H9 (cell line): ENCODE data around the gene ZNF837. TPM values are rescaled to one million over a fixed set of nuclear protein-coding genes. Genes with fewer than 3 reads are reported as not detected.

Experiments
- DNase-seq: peaks from one replicate; pipeline ENCODE4 v3.0.0-alpha.2; 2017
- H2AFZ ChIP-seq: one replicate; pipeline ENCODE4 v1.6.1; 2013; ENCODE audit warnings: mild to moderate bottlenecking, low read length, control low read depth, moderate library complexity
- H2AK5ac ChIP-seq: 2 replicates; pipeline ENCODE4 v1.6.1; 2013; ENCODE audit warnings: low read length, control low read depth, mixed read lengths; ENCODE audit not compliant: insufficient read length
- H2BK120ac ChIP-seq: one replicate; pipeline ENCODE4 v1.6.1; 2013; ENCODE audit warnings: low read depth, mild to moderate bottlenecking, low read length, control low read depth, inconsistent platforms; ENCODE audit not compliant: poor library complexity, severe bottlenecking
- H2BK12ac ChIP-seq: 2 replicates; pipeline ENCODE4 v1.6.1; 2013; ENCODE audit warnings: low read length, control low read depth, mixed read lengths, low read depth; ENCODE audit not compliant: insufficient read length
- H2BK15ac ChIP-seq: 2 replicates; pipeline ENCODE4 v1.6.1; 2013; ENCODE audit warnings: low read depth, low read length, control low read depth
- H2BK20ac ChIP-seq: one replicate; pipeline ENCODE4 v1.6.1; 2013; ENCODE audit warnings: low read depth, mild to moderate bottlenecking, low read length, control low read depth, inconsistent platforms; ENCODE audit not compliant: poor library complexity, severe bottlenecking
- H2BK5ac ChIP-seq: 2 replicates; pipeline ENCODE4 v1.6.1; 2013; ENCODE audit warnings: low read length, control low read depth, mixed read lengths; ENCODE audit not compliant: insufficient read length
- H3K14ac ChIP-seq: 2 replicates; pipeline ENCODE4 v1.6.1; 2013; ENCODE audit warnings: low read length, control low read depth; ENCODE audit not compliant: insufficient read depth
- H3K18ac ChIP-seq: 2 replicates; pipeline ENCODE4 v1.6.1; 2013; ENCODE audit warnings: low read depth, mild to moderate bottlenecking, mixed read lengths, low read length, control low read depth; ENCODE audit not compliant: insufficient read length
- H3K23ac ChIP-seq: 2 replicates; pipeline ENCODE4 v1.6.1; 2013; ENCODE audit warnings: low read length, control low read depth, mixed read lengths, low read depth; ENCODE audit not compliant: insufficient read length
- H3K23me2 ChIP-seq: 2 replicates; pipeline ENCODE4 v1.6.1; 2013; ENCODE audit warnings: low read depth, mild to moderate bottlenecking, mixed read lengths, low read length, control low read depth; ENCODE audit not compliant: insufficient read length, poor library complexity, severe bottlenecking
- H3K27ac ChIP-seq: 2 replicates; pipeline ENCODE4 v1.5.1; 2013; ENCODE audit warnings: low read length, control low read depth, mixed read lengths, low read depth; ENCODE audit not compliant: insufficient read length
- H3K27me3 ChIP-seq: 2 replicates; pipeline ENCODE4 v1.6.1; 2013; ENCODE audit warnings: low read length, control low read depth, inconsistent platforms; ENCODE audit not compliant: insufficient read depth
- H3K4ac ChIP-seq: 2 replicates; pipeline ENCODE4 v1.6.1; 2013; ENCODE audit warnings: low read depth, mild to moderate bottlenecking, control low read depth, inconsistent platforms, low read length, moderate library complexity
- H3K4me1 ChIP-seq: 2 replicates; pipeline ENCODE4 v1.6.1; 2013; ENCODE audit warnings: low read length, control low read depth, inconsistent platforms; ENCODE audit not compliant: insufficient read depth
- H3K4me2 ChIP-seq: 2 replicates; pipeline ENCODE4 v1.6.1; 2013; ENCODE audit warnings: low read length, control low read depth, mixed read lengths; ENCODE audit not compliant: insufficient read length, insufficient read depth
- H3K56ac ChIP-seq: 2 replicates; pipeline ENCODE4 v1.6.1; 2013; ENCODE audit warnings: low read depth, mild to moderate bottlenecking, mixed read lengths, low read length, control low read depth; ENCODE audit not compliant: insufficient read length
- H3K79me1 ChIP-seq: 2 replicates; pipeline ENCODE4 v1.6.1; 2013; ENCODE audit warnings: low read depth, mild to moderate bottlenecking, moderate library complexity, low read length, control low read depth, inconsistent platforms; ENCODE audit not compliant: insufficient read depth, poor library complexity, severe bottlenecking
- H3K79me2 ChIP-seq: 2 replicates; pipeline ENCODE4 v1.6.1; 2013; ENCODE audit warnings: low read length, control low read depth, inconsistent platforms; ENCODE audit not compliant: insufficient read depth
- H3K9ac ChIP-seq: 2 replicates; pipeline ENCODE4 v1.6.1; 2013; ENCODE audit warnings: low read length, control low read depth, mixed read lengths; ENCODE audit not compliant: insufficient read length; ENCODE audit errors: extremely low read depth
- H3K9me3 ChIP-seq: one replicate; pipeline ENCODE4 v1.6.1; 2013; ENCODE audit warnings: low read depth, low read length, inconsistent platforms; ENCODE audit not compliant: control insufficient read depth
- H3T11ph ChIP-seq: one replicate; pipeline ENCODE4 v1.6.1; 2013; ENCODE audit warnings: mild to moderate bottlenecking, low read length, control low read depth, inconsistent platforms
- H4K20me1 ChIP-seq: one replicate; pipeline ENCODE4 v1.6.1; 2013; ENCODE audit not compliant: control insufficient read depth, insufficient read length, insufficient read depth
- H4K5ac ChIP-seq: 2 replicates; pipeline ENCODE4 v1.6.1; 2013; ENCODE audit warnings: low read depth, mild to moderate bottlenecking, mixed read lengths, low read length, control low read depth; ENCODE audit not compliant: insufficient read length
- H4K8ac ChIP-seq: replicated peaks from 2 replicates; pipeline ENCODE4 v1.6.1; 2013; ENCODE audit warnings: low read length, control low read depth, mixed read lengths, low read depth; ENCODE audit not compliant: insufficient read length
- H4K91ac ChIP-seq: 2 replicates; pipeline ENCODE4 v1.6.1; 2013; ENCODE audit warnings: low read depth, mild to moderate bottlenecking, moderate library complexity, mixed read lengths, low read length, control low read depth; ENCODE audit not compliant: insufficient read length
- H3K27ac Mint-ChIP-seq, 3 experiments: 2 replicates in 2 of 3; 3 replicates in 1 of 3; pipeline ENCODE4 v1.8.0; 2020 to 2021; ENCODE audit warnings: mixed read lengths in 3 of 3, mild to moderate bottlenecking in 1 of 3, moderate library complexity in 1 of 3
- H3K27me3 Mint-ChIP-seq: 2 replicates; pipeline ENCODE4 v1.8.0; 2021; ENCODE audit warnings: low read depth, mild to moderate bottlenecking, moderate library complexity, mixed read lengths
- H3K36me3 Mint-ChIP-seq, 3 experiments: 2 replicates in 2 of 3; 3 replicates in 1 of 3; pipeline ENCODE4 v1.8.0; 2020 to 2021; ENCODE audit warnings: low read depth in 3 of 3, mixed read lengths in 3 of 3; ENCODE audit not compliant: insufficient read depth in 1 of 3
- H3K4me1 Mint-ChIP-seq, 2 experiments: 2 replicates each; pipeline ENCODE4 v1.8.0; 2020; ENCODE audit warnings: mixed read lengths in 2 of 2
- H3K4me3 Mint-ChIP-seq, 2 experiments: 2 replicates in 1 of 2; 3 replicates in 1 of 2; pipeline ENCODE4 v1.8.0; 2020 to 2021; ENCODE audit warnings: mild to moderate bottlenecking in 2 of 2, mixed read lengths in 2 of 2, moderate library complexity in 1 of 2
- H3K9me3 Mint-ChIP-seq, 2 experiments: 2 replicates in 1 of 2; 3 replicates in 1 of 2; pipeline ENCODE4 v1.8.0; 2020; ENCODE audit warnings: mild to moderate bottlenecking in 2 of 2, mixed read lengths in 2 of 2, moderate library complexity in 1 of 2
- CTCF ChIP-seq: fragments of 200-600 bp; sonication (generic); conservative IDR thresholded peaks from 3 replicates; pipeline ENCODE4 v1.8.0; 2021; ENCODE audit warnings: antibody characterized with exemption, mild to moderate bottlenecking
- WGBS: extraction: QIAGEN DNeasy Blood & Tissue Kit; methylation state at CpG from one replicate; pipeline ENCODE4 v1.1.7; 2013; ENCODE audit warnings: missing lambda C conversion rate, low lambda C conversion rate, mixed read lengths; ENCODE audit not compliant: insufficient read length; ENCODE audit errors: extremely low coverage; 5-methylcytosine and 5-hydroxymethylcytosine counted together
- total RNA-seq: library from RNA; stranded (reverse); gene quantifications from 2 replicates; pipeline ENCODE4 v1.2.1, GENCODE V29; 2021

ZNF837 gene
- total RNA-seq, 1 experiment from 2014 or later = 3.4 TPM

GRCh38 chr19:58385891-58386575 is 5.2 kb upstream of the ZNF837 start:
- TF ChIP-seq CTCF = no peak
- Mint-ChIP-seq H3K27ac (peak overlapping the region; percentile 95 to 99 (median 98); a peak in 6 of 7 replicates), H3K4me1 (peaks cover 22 to 33% of the 10 kb centered on the region in 2 experiments), H3K9me3 (no peaks in the 10 kb centered on the region), H3K4me3 (peak overlapping the region; percentile 95 to 99), H3K36me3 (peaks cover 30 to 33% (median 30%) of the 10 kb centered on the region in 3 experiments), H3K27me3 (no peaks in the 10 kb centered on the region)
- Histone ChIP-seq H3K56ac (no peak overlapping the region), H3K18ac (peak overlapping the region; percentile 92), H2BK5ac (no peak overlapping the region), H3K14ac (peak overlapping the region; percentile 93), H2BK120ac (no peak overlapping the region), H3K9me3 (no peaks in the 10 kb centered on the region), H2AK5ac (no peak overlapping the region), H2AFZ (no peak overlapping the region), H3K27ac (peak overlapping the region; percentile 42), H4K5ac (peak overlapping the region; percentile 10), H3K27me3 (no peaks in the 10 kb centered on the region), H2BK12ac (no peak overlapping the region), H3K4ac (peak overlapping the region; percentile 1; the same call in 1 of the 2 replicates), H3K23me2 (peaks cover 11% of the 10 kb centered on the region), H3T11ph (no peak overlapping the region), H3K4me1 (peaks cover 4% of the 10 kb centered on the region; the same call in 1 of the 2 replicates), H3K79me2 (peaks cover 10% of the 10 kb centered on the region; the same call in 1 of the 2 replicates), H3K79me1 (no peaks in the 10 kb centered on the region), H4K8ac (no peak overlapping the region), H3K4me2 (peak overlapping the region; percentile 94), H2BK15ac (no peak overlapping the region), H3K9ac (peak overlapping the region; percentile 82), H3K23ac (no peak overlapping the region), H4K20me1 (no peaks in the 10 kb centered on the region), H4K91ac (no peak overlapping the region), H2BK20ac (no peak overlapping the region)
- WGBS = no CpG with 5 or more reads among the region's 36 CpGs
- DNase-seq = peak; percentile 31
